WERI-Rb-1 (cell line): ENCODE measurements around the gene CD40.
"Not testable (repeated sequence)": the region's sequence is repeated elsewhere in the genome, so short reads cannot be mapped to it uniquely, and the experiment has no call there.

Source experiments
- DNase-seq: peaks from one replicate; pipeline ENCODE4 v3.0.0-alpha.2; 2020
- H3K27ac ChIP-seq: fragments of 250-450 bp; sonication (Bioruptor Pico); 2 replicates; pipeline ENCODE4 v1.5.1; 2020; ENCODE audit warnings: mild to moderate bottlenecking, moderate library complexity
- H3K27me3 ChIP-seq: fragments of 250-450 bp; sonication (Bioruptor Pico); 2 replicates; pipeline ENCODE4 v1.5.1; 2021; ENCODE audit warnings: mild to moderate bottlenecking, low read depth, moderate library complexity; ENCODE audit not compliant: insufficient read depth, severe bottlenecking
- H3K36me3 ChIP-seq: fragments of 250-450 bp; sonication (Bioruptor Pico); 2 replicates; pipeline ENCODE4 v1.5.1; 2020; ENCODE audit warnings: mild to moderate bottlenecking, moderate library complexity
- H3K4me3 ChIP-seq: 2 replicates; pipeline ENCODE4 v1.5.1; 2011; ENCODE audit warnings: low read depth, mild to moderate bottlenecking, control low read depth, low read length
- H3K9me3 ChIP-seq: fragments of 250-450 bp; sonication (Bioruptor Pico); 2 replicates; pipeline ENCODE4 v1.5.1; 2021; ENCODE audit warnings: mild to moderate bottlenecking, moderate library complexity; ENCODE audit not compliant: severe bottlenecking
- TF ChIP-seq, protein P1 (sequence below): IDR thresholded peaks from 2 replicates; pipeline ENCODE4 v1.5.1; 2011; ENCODE audit warnings: low read depth, mild to moderate bottlenecking, control low read depth, inconsistent platforms, low read length

CD40 gene

DNA sequence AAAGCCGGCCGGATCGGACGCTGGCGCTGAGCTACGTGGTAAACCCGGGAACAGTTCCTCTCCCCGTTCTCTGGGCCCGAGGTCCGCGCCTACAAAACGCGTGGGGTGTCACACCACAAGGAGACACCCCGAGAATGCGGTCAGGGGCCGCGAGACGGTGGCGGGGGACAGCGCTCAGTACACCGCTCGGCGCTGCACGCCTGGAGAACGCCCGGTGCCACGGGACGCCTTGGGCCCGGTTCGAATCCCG, 29.0 kb upstream of the CD40 start:
- Histone ChIP-seq H3K27ac (peak overlapping the region; percentile 99), H3K4me3 (peak overlapping the region; percentile 75), H3K27me3 (no peaks in the 10 kb centered on the region), H3K9me3 (no peaks in the 10 kb centered on the region), H3K36me3 (peaks cover 17% of the 10 kb centered on the region)
- TF ChIP-seq, protein P1, sequence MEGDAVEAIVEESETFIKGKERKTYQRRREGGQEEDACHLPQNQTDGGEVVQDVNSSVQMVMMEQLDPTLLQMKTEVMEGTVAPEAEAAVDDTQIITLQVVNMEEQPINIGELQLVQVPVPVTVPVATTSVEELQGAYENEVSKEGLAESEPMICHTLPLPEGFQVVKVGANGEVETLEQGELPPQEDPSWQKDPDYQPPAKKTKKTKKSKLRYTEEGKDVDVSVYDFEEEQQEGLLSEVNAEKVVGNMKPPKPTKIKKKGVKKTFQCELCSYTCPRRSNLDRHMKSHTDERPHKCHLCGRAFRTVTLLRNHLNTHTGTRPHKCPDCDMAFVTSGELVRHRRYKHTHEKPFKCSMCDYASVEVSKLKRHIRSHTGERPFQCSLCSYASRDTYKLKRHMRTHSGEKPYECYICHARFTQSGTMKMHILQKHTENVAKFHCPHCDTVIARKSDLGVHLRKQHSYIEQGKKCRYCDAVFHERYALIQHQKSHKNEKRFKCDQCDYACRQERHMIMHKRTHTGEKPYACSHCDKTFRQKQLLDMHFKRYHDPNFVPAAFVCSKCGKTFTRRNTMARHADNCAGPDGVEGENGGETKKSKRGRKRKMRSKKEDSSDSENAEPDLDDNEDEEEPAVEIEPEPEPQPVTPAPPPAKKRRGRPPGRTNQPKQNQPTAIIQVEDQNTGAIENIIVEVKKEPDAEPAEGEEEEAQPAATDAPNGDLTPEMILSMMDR: no peak
- no peak for DNase-seq

- H3K27ac ChIP-seq: peak within 1 kb of the TSS; percentile 99
- DNase-seq: peak; percentile 96
- H3K4me3 ChIP-seq: peak within 1 kb of the TSS; percentile 75
- H3K9me3 ChIP-seq: no peaks in the 10 kb centered on the region
- H3K36me3 ChIP-seq: peaks cover 17% of the 10 kb centered on the region
- TF ChIP-seq, protein P1: peak; percentile 36; the same call in 1 of the 2 replicates
- no peaks in the 10 kb centered on the region for H3K27me3 ChIP-seq
Measured at GRCh38 chr20:46089417-46090388, 28.4 kb upstream of the CD40 start, which contains the start of gene NCOA5. NCOA5 (minus strand) TSS chr20:46089962; CDS start chr20:46079424, 10,538 bp downstream.

GRCh38 chr20:46091622-46092535, 26.2 kb upstream of the CD40 start:
- not testable (repeated sequence) for H3K4me3 ChIP-seq

GRCh38 chr20:46093531-46093930, 24.6 kb upstream of the CD40 start:
- peaks cover 6% of the 10 kb centered on the region for H3K36me3 ChIP-seq
- no peaks in the 10 kb centered on the region for H3K9me3 ChIP-seq
- DNase-seq: no peak
- H3K27ac ChIP-seq: no peak overlapping the region
- no peaks in the 10 kb centered on the region for H3K27me3 ChIP-seq
- TF ChIP-seq, protein P1: no peak
- H3K4me3 ChIP-seq: no peak overlapping the region

More at GRCh38 chr20:46091622-46092535, 26.2 kb upstream of the CD40 start:
- H3K36me3 ChIP-seq: peaks cover 16% of the 10 kb centered on the region
- not testable (repeated sequence) for H3K9me3 ChIP-seq, DNase-seq, H3K27me3 ChIP-seq, H3K27ac ChIP-seq

DNA sequence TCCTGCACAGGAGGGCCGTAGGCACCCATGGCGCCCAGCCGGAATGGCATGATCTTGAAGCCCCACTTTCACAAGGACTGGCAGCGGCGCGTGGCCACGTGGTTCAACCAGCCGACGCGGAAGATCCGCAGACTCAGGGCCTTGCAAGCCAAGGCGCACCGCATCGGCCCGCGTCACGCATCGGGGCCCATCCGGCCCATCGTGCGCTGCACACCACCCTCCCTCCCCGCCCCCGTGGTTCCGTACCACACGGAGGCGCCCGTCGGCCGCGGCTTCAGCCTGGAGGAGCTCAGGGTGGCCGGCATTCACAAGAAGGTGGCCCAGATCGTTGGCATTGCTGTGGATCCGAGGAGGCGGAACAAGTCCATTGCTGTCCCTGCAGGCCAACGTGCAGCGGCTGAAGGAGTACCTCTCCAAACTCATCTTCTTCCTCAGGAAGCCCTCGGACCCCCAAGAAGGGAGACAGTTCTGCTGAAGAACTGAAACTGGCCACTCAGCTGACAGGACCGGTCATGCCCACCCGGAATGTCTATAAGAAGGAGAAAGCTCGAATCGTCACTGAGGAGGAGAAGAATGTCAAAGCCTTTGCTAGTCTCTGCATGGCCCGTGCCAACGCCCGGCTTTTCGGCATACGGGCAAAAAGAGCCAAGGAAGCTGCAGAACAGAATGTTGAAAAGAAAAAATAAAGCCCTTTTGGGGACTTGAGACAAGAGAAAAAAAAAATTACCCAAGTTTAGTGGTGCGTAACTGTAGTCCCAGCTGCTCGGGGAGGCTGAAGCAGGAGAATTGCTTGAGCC, 18.4 kb upstream of the CD40 start:
- Histone ChIP-seq H3K27me3 (no peaks in the 10 kb centered on the region), H3K36me3 (no peaks in the 10 kb centered on the region), H3K9me3 (peaks cover 11% of the 10 kb centered on the region), H3K4me3 (no peak overlapping the region), H3K27ac (no peak overlapping the region)
- TF ChIP-seq, protein P1: no peak
- no peak for DNase-seq

GRCh38 chr20:46100444-46100843, 17.7 kb upstream of the CD40 start:
- H3K27ac ChIP-seq, DNase-seq, H3K36me3 ChIP-seq, H3K4me3 ChIP-seq, H3K27me3 ChIP-seq: not testable (repeated sequence)
- peaks cover 11% of the 10 kb centered on the region for H3K9me3 ChIP-seq
